H4 (cell line): ENCODE measurements around the gene TMC3. TPM values are rescaled to one million over a fixed set of nuclear protein-coding genes. Genes with fewer than 3 reads are reported as not detected.

Experiments used
- DNase-seq: peaks from one replicate; pipeline ENCODE4 v3.0.0-alpha.2; 2015; ENCODE audit warnings: low spot score
- total RNA-seq: library from RNA; depleted of rRNA; stranded (reverse); fragments of >200 nt; shearing (Covaris generic); gene quantifications from 2 replicates; pipeline ENCODE4 v1.2.3, GENCODE V29; 2014

The TMC3 gene
- total RNA-seq, 1 experiment from 2014 or later: not detected

- no peak for DNase-seq
These were observed 75.4 kb downstream of the TMC3 start for GRCh38 chr15:81298611-81299010.

DNA sequence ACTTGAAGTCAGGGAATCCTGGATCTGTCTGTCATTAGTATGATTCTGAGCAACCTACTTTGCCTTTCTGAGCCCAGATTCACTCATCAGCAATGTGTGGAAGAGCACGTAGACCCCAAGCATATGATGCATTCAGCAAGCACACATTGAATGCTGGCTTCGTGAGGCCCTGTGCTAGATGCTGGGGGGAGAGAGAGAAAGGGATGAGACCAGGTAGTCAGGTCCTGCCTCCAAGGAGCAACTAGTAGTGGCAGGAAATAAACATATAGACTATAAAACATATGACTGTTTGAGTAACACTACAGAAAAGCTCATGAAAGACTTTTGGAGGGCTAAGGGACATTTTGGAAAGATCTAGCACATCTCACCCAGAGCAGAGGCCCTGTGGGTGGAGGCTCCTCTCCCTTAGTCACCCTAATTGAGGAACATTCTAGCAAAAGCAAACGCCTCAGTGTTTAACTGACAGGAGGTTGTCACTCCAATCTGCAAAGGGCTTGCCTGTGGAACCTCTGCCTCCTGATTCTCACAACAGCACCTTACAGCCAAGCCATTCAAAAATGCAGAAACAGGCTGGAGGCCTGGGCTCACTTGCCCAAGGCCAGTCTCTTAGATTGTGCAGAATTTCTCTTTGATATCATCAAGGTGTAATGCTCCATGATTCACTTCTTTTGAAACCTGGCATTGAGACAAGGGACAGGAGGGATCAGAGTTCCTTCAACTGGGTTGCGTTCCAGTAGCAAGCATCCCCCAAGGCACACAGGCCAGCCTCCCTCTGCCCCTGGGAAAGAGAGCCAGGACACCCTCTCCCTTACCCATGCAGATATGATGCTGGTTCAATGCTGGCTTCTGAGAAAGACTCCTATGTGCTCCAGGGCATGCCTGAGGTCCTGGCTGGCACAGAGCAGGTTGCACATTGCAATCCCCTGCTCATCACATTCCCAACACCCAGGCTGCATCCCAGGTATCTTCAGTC lies 76.1 kb downstream of the TMC3 start:
- DNase-seq: no peak

DNA sequence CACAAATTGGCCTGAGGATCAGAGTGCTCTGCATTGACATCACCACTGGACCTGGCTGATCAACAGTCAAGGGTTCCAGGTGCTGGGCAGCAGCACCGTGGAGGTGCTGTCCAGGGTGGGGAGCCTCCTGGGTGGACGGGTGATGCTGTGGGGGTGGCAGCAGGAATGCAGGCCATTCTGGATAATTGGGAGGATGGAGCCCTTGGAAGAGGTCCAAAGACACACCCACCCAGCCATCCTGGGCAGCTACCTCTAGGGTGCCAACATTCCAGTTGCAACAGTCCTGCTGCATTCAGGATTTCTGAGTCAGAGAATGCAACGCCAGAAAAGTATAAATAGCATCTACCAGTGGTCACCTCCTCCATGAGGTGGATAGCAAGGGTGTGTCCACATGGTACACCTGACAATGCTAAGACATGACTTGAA lies 76.9 kb downstream of the TMC3 start:
- peak; percentile 52 for DNase-seq

GRCh38 chr15:81296673-81297072 lies 77.3 kb downstream of the TMC3 start:
- DNase-seq: peak; percentile 37

DNA sequence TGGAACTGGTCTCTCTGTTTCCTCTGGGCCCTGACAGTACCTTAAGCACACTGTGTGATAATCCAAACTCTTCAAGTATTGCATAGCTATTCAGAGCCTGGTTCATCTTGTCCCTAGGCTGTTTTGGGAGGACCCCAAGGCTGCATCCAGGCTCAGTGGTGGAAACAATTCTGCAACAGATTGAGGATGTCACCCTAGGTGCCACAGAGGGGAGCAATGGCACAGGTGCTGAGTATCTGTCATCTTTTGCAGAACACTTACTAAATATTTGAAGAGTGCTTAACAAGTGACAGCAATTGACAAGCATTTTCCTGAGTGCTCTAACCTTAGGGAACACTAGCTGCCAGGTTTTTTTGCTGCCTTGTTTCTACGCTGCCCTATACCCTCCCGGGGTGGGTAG lies 77.8 kb downstream of the TMC3 start:
- no peak for DNase-seq

DNA sequence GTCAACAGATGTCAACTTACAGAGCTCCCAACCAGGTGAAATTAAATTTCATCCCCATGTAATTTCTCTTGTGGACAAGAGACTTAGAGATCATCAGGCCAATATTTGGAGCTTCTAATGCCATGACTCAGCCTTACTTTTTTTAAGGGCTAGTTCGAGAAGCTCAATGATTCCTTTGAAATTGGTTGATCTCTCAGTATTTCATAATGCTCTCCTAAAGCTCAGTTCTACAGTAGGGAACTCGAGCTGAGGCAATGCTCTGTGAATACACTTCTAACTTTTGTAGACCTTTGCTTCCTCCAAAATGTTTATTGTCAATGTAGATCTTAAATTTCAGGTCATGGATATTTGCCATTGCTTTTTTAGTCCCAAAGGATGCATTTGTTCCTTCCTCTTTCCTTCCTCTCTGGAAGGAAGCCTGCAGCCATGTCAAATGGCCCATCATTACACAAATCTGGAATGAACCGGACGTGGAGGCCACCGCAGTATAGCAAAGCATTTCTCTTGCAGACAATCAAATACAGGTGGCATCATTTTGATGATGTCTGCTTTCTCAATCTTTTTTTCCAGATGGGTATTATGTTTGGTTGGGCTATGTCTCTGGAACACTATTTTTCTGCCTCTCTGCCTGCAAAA lies 78.4 kb downstream of the TMC3 start:
- DNase-seq: no peak

- no peak for DNase-seq
These were observed 79.5 kb downstream of the TMC3 start for GRCh38 chr15:81294516-81294880.

- DNase-seq: no peak
These were observed 80.1 kb downstream of the TMC3 start for GRCh38 chr15:81293728-81294515.

GRCh38 chr15:81292523-81293001 lies 81.5 kb downstream of the TMC3 start:
- no peak for DNase-seq

- DNase-seq: no peak
These were observed 82.0 kb downstream of the TMC3 start for GRCh38 chr15:81291916-81292522.

DNA sequence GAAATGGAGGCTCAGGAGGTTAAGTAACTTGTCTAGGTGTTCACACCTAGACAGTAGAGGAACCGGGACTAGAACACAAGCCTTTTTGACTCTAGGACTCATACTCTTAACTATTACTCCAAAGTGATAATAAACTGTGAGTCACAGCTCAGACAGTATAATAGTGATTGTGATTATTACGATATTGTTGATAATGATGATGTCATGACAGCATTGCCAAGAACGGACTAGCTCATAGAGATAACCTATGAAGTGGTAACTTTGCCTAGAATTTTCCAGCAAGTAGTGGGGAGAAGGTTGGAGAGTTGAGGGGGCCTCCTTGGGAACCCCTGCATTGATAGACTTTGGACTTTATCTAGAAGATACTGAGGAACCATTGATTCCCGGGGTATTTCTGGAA lies 84.1 kb downstream of the TMC3 start:
- DNase-seq: no peak

GRCh38 chr15:81288616-81289015 lies 85.4 kb downstream of the TMC3 start:
- DNase-seq: no peak

GRCh38 chr15:81288040-81288439 lies 86.0 kb downstream of the TMC3 start:
- no peak for DNase-seq

- no peak for DNase-seq
These were observed 87.3 kb downstream of the TMC3 start for GRCh38 chr15:81286621-81287121.

DNA sequence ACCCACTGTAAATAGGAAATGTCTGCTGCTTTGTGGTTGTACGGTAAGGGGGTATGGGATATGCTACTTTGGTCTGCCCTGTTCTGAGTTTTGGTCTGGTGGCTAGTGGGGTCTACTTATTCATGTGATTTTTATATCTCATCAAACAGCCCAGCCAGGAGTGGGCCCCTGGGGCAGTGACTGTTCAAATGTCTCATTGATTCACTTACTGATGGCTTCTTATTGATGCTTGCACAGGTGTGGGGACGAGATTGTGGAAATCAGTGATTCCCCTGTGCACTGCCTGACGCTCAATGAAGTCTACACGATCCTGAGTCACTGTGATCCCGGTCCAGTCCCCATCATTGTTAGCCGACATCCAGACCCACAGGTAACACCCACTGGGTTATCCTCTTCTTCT lies 88.6 kb downstream of the TMC3 start:
- DNase-seq: no peak

GRCh38 chr15:81284256-81285031 lies 89.6 kb downstream of the TMC3 start:
- no peak for DNase-seq

DNA sequence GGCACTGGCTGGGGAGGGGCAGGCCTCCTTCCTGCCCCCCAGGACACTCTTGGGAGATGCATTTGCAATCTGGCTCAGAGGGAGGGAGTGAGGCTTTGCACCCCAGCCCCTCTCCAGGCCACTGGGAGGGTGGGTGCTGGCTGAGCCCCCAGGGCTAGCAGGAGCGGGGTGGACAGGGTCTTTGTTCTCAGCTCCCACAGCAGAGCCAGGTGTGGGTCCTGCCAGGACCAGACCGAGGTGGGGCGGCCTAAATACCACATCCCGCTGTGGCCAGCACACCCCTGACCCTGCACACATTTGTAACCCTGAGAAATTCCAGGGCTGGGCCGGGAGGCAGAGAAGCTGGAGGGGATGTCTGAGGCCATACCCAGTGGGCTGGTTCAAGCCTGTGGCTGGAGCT lies 91.1 kb downstream of the TMC3 start:
- DNase-seq: no peak

GRCh38 chr15:81282606-81282895 lies 91.5 kb downstream of the TMC3 start:
- DNase-seq: no peak

- no peak for DNase-seq
These were observed 92.0 kb downstream of the TMC3 start for GRCh38 chr15:81281766-81282605.

- no peak for DNase-seq
These were observed 92.6 kb downstream of the TMC3 start for GRCh38 chr15:81281456-81281735.
